GM19043 (cell line): Measurements from ENCODE around the gene WBP2.

Experiments
- ATAC-seq: cut with Tn5 transposase; IDR thresholded peaks from one replicate; pipeline ENCODE4 v1.9.1; 2021; ENCODE audit warnings: low read depth; ENCODE audit not compliant: unreplicated experiment

Gene WBP2

GRCh38 chr17:75846692-75847613 is 8.2 kb downstream of the WBP2 start:
- no peak for ATAC-seq

GRCh38 chr17:75845933-75846691 is 9.0 kb downstream of the WBP2 start:
- ATAC-seq = no peak

GRCh38 chr17:75845058-75845711 is 9.9 kb downstream of the WBP2 start:
- ATAC-seq = peak; percentile 66

DNA sequence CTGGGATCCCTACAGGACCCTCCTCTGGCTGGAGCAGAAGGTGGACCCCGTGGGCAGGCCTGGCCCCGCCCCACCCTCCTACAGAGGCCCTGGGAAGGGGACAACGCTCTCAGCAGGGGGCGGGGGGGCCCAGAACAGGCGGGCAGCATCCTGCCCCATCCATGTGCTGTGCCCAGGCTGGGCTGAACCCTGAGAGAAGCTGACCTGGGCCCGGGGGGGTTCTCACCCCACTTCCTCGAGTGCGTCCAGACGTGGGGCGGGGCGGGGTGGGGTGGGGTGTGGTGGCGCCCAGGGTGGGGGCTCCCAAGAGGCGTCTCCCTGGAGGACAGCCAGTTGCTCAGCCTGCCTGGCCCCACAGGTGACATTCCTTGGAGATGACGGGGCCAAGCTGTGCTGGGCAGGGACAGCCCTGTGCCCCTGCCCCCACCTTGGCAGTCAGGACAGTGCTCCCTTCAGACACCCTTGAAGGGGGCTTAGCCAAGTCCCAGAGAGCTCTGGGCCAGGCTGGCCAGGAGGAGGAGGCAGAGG is 10.5 kb downstream of the WBP2 start:
- no peak for ATAC-seq

- no peak for ATAC-seq
Measured at GRCh38 chr17:75843577-75844529, 11.3 kb downstream of the WBP2 start, which contains the start of gene UNC13D. Gene UNC13D (minus strand): TSS chr17:75844404. CDS start chr17:75844337, 67 bp downstream.

DNA sequence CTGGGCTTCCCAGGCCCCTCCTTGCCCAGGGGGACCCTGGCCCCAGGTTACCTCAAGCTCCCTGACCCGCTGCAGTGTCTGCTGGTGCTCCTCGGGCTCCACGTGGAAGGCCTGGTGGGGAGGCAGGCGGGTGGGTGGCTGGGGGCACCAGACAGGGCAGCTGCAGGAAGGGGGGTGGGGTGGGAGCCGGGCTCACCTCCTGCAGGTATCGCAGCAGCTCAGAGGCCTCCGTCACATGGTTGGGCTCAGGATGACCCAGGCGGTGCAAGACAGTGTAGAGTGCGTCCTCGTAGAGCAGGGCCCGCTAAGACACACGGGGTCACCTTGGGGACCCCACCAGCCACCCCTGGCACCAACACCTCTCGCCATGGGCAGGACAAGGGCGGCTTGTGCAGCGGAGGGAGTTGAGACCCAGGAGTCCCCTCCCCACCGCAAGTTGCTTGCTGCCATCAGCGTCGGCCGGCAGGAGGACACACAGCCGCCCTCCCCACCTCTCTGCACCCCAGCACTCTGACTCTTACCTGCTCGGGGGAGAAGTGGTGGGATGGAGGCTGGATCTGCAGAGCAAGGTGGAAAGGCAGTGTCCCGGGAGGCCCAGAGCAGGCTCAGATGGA is 12.1 kb downstream of the WBP2 start:
- no peak for ATAC-seq

GRCh38 chr17:75842411-75842810 is 12.7 kb downstream of the WBP2 start:
- ATAC-seq = no peak

DNA sequence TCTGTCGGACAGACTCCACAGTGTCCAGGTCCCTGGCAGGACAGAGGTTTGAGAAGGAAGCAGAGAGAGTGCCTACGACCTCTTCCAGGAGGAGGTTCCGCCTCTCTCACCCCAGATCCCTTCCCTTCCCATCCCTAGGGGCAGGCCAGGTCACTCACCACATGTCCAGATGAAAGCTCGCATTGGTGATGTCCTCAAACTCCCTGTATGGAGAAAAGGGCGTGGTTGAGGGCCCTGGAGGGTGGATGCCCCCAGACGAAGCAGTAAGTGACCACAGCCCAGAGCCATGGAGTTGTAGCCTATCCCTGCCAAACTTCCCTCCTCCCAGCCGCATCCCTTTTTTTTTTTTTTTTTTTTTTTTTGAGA is 14.4 kb downstream of the WBP2 start:
- ATAC-seq = no peak

GRCh38 chr17:75839942-75840798 is 15.0 kb downstream of the WBP2 start:
- ATAC-seq = no peak

DNA sequence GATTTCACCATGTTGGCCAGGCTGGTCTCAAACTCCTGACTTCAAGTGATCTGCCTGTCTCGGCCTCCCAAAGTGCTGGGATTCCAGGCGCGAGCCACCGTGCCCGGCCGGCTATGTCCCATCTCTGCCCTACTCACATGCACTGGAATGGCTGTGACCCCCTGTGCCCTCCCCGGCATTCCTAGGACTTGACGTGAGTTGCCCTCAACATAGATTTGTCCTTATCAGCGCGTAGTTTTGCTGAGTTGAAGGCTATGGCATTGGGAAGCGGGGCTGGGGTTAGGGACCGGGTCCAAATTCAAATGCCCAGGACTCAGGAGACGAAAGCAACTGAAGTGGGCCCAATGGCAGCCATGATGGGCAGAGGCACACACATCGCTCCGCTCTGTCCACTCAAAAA is 16.7 kb downstream of the WBP2 start:
- ATAC-seq = no peak

GRCh38 chr17:75837899-75838298 is 17.2 kb downstream of the WBP2 start:
- ATAC-seq = no peak

DNA sequence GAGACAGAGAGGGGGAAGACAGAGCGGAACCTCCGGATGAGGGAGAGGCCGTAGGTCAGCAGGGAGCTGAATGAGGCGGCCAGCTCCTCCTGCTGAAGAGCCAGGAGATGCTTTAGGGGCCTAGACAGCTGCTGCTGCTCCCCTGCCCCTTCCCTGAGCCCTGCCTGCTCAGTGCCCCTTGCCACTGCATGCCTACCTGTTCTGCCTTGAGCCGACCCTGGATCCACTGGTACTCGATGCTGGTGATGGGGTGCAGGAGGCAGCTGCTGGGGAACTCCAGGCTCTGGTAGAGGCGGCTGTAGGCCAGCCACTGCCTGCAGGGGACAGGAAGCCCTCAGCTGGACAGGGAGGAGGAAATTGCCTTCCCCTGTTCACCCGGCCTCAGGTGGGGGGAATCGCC is 18.5 kb downstream of the WBP2 start:
- no peak for ATAC-seq

GRCh38 chr17:75835654-75835987 is 19.5 kb downstream of the WBP2 start:
- no peak for ATAC-seq

DNA sequence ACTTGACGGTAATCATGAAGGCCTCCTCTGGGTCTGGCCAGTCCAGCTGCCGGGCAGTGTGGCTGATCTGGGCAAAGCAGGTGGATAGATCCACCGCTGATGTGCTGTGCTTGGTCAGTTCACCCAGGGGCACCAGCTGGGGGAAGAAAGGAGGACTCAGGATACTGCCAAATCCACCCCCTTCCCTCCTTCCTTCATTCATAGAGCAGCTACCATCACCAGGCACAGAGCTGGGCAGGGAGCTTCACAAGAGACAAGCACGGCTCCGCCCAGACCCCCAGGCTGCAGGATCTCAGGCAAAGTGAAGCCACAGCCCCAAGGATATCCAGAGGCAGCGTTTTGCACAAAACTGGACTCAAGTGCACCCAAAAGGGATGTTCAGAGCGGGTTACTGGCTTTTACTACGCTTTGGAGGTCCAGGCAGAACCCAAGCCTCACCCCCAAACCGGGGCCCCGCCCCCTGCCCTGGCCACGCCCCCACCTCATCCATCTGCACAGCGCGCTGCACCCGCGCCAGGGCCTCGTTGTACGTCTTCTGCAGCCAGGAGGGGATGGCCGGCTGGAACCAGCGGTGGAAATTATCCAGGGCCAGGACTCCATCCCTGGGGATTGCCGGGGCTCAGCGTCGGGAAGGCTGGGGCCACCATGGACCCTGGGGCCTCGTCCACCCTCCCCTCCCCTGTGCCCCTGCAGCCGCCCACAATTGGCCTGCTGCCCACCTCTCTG is 20.0 kb downstream of the WBP2 start:
- no peak for ATAC-seq

DNA sequence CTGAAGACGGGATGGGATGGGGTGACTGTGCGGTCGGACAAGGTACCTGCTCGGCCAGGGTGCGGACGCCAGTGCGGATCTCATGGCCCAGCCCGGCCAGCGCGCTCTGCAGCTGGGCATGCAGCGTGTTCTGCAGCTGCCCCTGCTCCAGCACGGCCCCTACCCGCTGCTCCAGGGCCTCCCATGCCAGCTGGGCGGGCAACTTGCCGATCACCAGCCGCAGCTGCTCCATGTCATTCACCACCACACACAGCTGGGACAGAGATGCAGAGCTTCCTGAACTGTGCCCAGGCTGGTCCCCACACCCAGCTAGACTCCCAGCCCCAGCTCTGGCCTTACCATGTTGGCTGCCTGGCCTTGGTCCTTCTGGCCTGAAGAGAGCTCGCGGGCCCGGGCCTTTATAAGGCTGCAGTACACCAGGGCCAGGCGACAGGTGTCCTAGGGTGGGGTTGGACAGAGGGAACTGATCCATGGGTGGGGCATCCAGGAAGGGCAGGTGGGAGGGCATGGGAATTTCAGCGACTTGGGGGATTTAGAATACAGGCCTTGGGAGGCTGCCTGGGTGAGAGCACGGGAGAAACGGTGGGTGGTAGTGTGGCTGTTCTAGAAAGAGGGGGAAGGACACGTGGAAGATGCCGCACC is 20.7 kb downstream of the WBP2 start:
- ATAC-seq = no peak

- no peak for ATAC-seq
Measured at GRCh38 chr17:75832652-75833400, 22.3 kb downstream of the WBP2 start.

GRCh38 chr17:75832164-75832651 is 22.9 kb downstream of the WBP2 start:
- no peak for ATAC-seq
